GM12891 (cell line): ENCODE data around the gene IFNK.

Experiments
- POLR2A ChIP-seq: IDR thresholded peaks from 2 replicates; pipeline ENCODE4 v1.6.1; 2011; ENCODE audit warnings: low read depth, low read length, control low read depth
- POLR2AphosphoS5 ChIP-seq: IDR thresholded peaks from 2 replicates; pipeline ENCODE4 v1.6.1; 2011; ENCODE audit warnings: low read depth, low read length, control low read depth
- TAF1 ChIP-seq: IDR thresholded peaks from 2 replicates; pipeline ENCODE4 v1.6.1; 2011; ENCODE audit warnings: low read depth, low read length, control low read depth

GRCh38 chr9:27496135-27496504 is 28.0 kb upstream of the IFNK start:
- no peak for TF ChIP-seq TAF1
- TF ChIP-seq POLR2AphosphoS5 = no peak
- no peak for TF ChIP-seq POLR2A
